Measurements from ENCODE around the gene ITSN1. TPM values are rescaled to one million over a fixed set of nuclear protein-coding genes. Genes with fewer than 3 reads are reported as not detected.

The ITSN1 gene
- total RNA-seq, 1 experiment from 2014 or later: 88.5 TPM

DNA sequence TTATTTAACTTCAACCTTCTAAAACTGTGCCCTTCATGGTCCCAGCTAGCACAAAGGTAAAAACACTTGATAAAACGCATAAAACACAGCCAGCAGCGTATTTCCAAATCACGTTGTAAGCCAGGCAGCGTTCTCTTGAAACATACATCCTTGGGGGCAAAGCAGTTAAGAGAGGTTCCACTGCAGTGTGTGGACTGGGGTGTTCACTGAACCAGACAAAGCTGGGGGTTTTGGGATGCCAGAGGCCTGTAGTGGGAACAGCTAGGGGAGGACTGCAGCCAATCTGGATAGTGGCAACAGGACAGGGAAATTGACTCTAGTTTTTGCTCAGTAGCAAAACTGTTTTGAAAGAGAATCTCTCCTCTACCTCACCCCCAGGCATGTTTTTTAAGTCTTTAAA is 294.8 kb downstream of the ITSN1 start:
- no peaks in the 10 kb centered on the region for H3K9me3 ChIP-seq
- Mint-ChIP-seq H3K4me1 (ENCODE audit: low read depth, unreplicated experiment) (no peaks in the 10 kb centered on the region), H3K9me3 (ENCODE audit: unreplicated experiment) (no peaks in the 10 kb centered on the region), H3K36me3 (ENCODE audit: insufficient read depth, unreplicated experiment) (peaks cover 29% of the 10 kb centered on the region), H3K27ac (ENCODE audit: unreplicated experiment) (no peak overlapping the region), H3K4me3 (ENCODE audit: unreplicated experiment) (no peak overlapping the region), H3K27me3 (ENCODE audit: insufficient read depth, unreplicated experiment) (no peaks in the 10 kb centered on the region)
- no peaks in the 10 kb centered on the region; the same call in none of the 2 replicates for H3K36me3 ChIP-seq (ENCODE audit: control insufficient read depth, insufficient read depth, low read length)
- peaks cover 15% of the 10 kb centered on the region for H3K4me1 ChIP-seq
- POLR2A ChIA-PET: interaction anchor here (0.5 kb wide), 1 partner anchor 233 kb away, joined by 3 read pairs; no protein-coding TSS in a partner anchor
- no peak for DNase-seq
- H3K27me3 ChIP-seq (replicated peaks; ENCODE audit: control insufficient read depth, insufficient read depth, low read length): no peaks in the 10 kb centered on the region
- CTCF ChIA-PET: no interaction called here
- no TSS peak for BruUV-seq (replicated peaks)
- TF ChIP-seq CTCF (IDR thresholded peaks at IDR 0.05; ENCODE audit: insufficient read depth in 1 of 2, low read depth in 1 of 2, low read length in 1 of 2, severe bottlenecking in 1 of 2, unreplicated experiment in 1 of 2): no peak
- no peak overlapping the region for H3K4me3 ChIP-seq (ENCODE audit: low read depth, low read length)
- intact Hi-C loops (cut with micrococcal nuclease; ENCODE audit: unreplicated experiment): no loop called here

GRCh38 chr21:33937931-33938339 is 295.6 kb downstream of the ITSN1 start:
- Histone ChIP-seq H3K27me3 (replicated peaks; ENCODE audit: control insufficient read depth, insufficient read depth, low read length) (no peaks in the 10 kb centered on the region), H3K36me3 (ENCODE audit: control insufficient read depth, insufficient read depth, low read length) (no peaks in the 10 kb centered on the region; the same call in none of the 2 replicates), H3K4me1 (peaks cover 7% of the 10 kb centered on the region), H3K9me3 (no peaks in the 10 kb centered on the region), H3K4me3 (ENCODE audit: low read depth, low read length) (no peak overlapping the region)
- ChIA-PET CTCF (no interaction called here), POLR2A (no interaction called here)
- Mint-ChIP-seq H3K36me3 (ENCODE audit: insufficient read depth, unreplicated experiment) (peaks cover 29% of the 10 kb centered on the region), H3K27ac (ENCODE audit: unreplicated experiment) (no peak overlapping the region), H3K4me1 (ENCODE audit: low read depth, unreplicated experiment) (no peaks in the 10 kb centered on the region), H3K27me3 (ENCODE audit: insufficient read depth, unreplicated experiment) (no peaks in the 10 kb centered on the region), H3K9me3 (ENCODE audit: unreplicated experiment) (no peaks in the 10 kb centered on the region), H3K4me3 (ENCODE audit: unreplicated experiment) (no peak overlapping the region)
- no peak for DNase-seq
- TF ChIP-seq CTCF (IDR thresholded peaks at IDR 0.05; ENCODE audit: insufficient read depth in 1 of 2, low read depth in 1 of 2, low read length in 1 of 2, severe bottlenecking in 1 of 2, unreplicated experiment in 1 of 2): no peak
- intact Hi-C loops (cut with micrococcal nuclease; ENCODE audit: unreplicated experiment): no loop called here
- BruUV-seq (replicated peaks): no TSS peak

- ChIA-PET CTCF (interaction anchor here (0.6 kb wide), 1 partner anchor 13 kb away, joined by 3 read pairs; no protein-coding TSS in a partner anchor), POLR2A (no interaction called here)
- no peaks in the 10 kb centered on the region for H3K27me3 Mint-ChIP-seq (ENCODE audit: insufficient read depth, unreplicated experiment)
- Histone ChIP-seq H3K9me3 (no peaks in the 10 kb centered on the region), H3K27me3 (replicated peaks; ENCODE audit: control insufficient read depth, insufficient read depth, low read length) (no peaks in the 10 kb centered on the region), H3K36me3 (ENCODE audit: control insufficient read depth, insufficient read depth, low read length) (no peaks in the 10 kb centered on the region; the same call in none of the 2 replicates), H3K4me3 (ENCODE audit: low read depth, low read length) (no peak overlapping the region), H3K4me1 (peaks cover 3% of the 10 kb centered on the region; the same call in 1 of the 2 replicates)
- H3K4me3 Mint-ChIP-seq (ENCODE audit: unreplicated experiment): no peak overlapping the region
- no TSS peak for BruUV-seq (replicated peaks)
- H3K4me1 Mint-ChIP-seq (ENCODE audit: low read depth, unreplicated experiment): no peaks in the 10 kb centered on the region
- intact Hi-C loops (cut with micrococcal nuclease; ENCODE audit: unreplicated experiment): no loop called here
- DNase-seq: no peak
- no peak overlapping the region for H3K27ac Mint-ChIP-seq (ENCODE audit: unreplicated experiment)
- peaks cover 29% of the 10 kb centered on the region for H3K36me3 Mint-ChIP-seq (ENCODE audit: insufficient read depth, unreplicated experiment)
- TF ChIP-seq CTCF (IDR thresholded peaks at IDR 0.05; ENCODE audit: insufficient read depth in 1 of 2, low read depth in 1 of 2, low read length in 1 of 2, severe bottlenecking in 1 of 2, unreplicated experiment in 1 of 2): no peak
- H3K9me3 Mint-ChIP-seq (ENCODE audit: unreplicated experiment): no peaks in the 10 kb centered on the region
These were observed 296.1 kb downstream of the ITSN1 start for GRCh38 chr21:33938381-33938780.

All from Caco-2 (cell line).